ENCODE measurements around the gene GDI2. TPM values are rescaled to one million over a fixed set of nuclear protein-coding genes. Genes with fewer than 3 reads are reported as not detected.

Gene GDI2
- total RNA-seq: 330 and 352 TPM in 2 replicates

DNA sequence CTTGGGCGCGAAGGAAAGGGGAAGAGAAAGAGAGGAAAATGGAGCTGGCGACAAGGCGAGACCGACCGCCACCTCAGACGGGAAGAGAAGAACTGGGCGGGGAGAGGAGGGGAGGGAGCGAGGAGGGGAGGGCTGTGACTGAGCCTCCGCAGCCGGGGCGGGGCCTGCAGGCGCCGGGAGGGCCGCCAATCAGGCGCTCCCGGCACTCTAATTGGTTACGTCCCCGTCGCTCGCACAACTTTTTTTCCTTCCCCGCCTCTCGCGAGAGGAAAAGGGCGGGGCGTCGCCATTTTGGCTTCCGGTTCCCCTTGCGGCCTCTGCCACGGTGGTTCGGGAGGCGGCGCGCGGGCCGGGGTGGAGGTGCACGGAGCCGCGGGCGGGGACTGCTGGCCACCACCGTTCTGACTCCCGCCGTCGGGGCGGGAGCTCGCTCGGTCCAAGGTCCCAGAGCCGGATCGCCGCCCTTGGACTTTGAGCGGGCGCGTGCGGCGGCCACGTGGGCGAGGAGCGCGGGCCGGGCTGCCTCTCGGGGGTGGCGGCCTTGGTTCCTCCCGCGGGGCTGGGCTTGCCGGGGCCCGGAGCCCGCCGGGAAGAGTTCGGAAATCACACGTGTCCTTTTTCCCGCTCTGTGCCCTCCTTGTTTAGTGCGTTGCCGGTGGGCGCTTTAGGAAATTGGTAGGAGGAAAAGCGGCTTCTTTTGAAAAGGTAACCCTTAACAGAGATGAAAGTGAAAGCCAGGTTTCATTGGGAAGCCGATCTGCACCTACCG, at the start of gene GDI2:
TSS of gene GDI2 (minus strand) at position 94 of the 769 bp plus-strand sequence. CDS start 176 bp downstream, outside the sequence.

Other genes with a start within 250 kb of the GDI2 start
- 10.5 and 16.9 TPM in 2 replicates for gene ASB13, start 146.8 kb downstream of the GDI2 start, total RNA-seq
- 32.8 and 49.2 TPM in 2 replicates for gene TASOR2, start 128.6 kb downstream of the GDI2 start, total RNA-seq
- gene ANKRD16, start 76.5 kb upstream of the GDI2 start, total RNA-seq: 5.3 and 6.6 TPM in 2 replicates
- gene FBH1, start 76.8 kb upstream of the GDI2 start, total RNA-seq: 58.3 and 58.6 TPM in 2 replicates
- gene IL15RA, start 164.1 kb upstream of the GDI2 start, total RNA-seq: 40.6 and 52.3 TPM in 2 replicates
- not detected in 2 replicates for gene IL2RA, start 248.9 kb upstream of the GDI2 start, total RNA-seq